Naive B cell (primary cell): Measurements from ENCODE around the gene CRAT. TPM values are rescaled to one million over a fixed set of nuclear protein-coding genes. Genes with fewer than 3 reads are reported as not detected.
"Not testable (repeated sequence)": the region's sequence is repeated elsewhere in the genome, so short reads cannot be mapped to it uniquely, and the experiment has no call there.

ENCODE experiments used
- ATAC-seq, 2 donors: fragments of 150-1000 bp; cut with Tn5 transposase; 2 replicates each; pipeline ENCODE4 v1.10.0; 2021; ENCODE audit warnings: low read depth in 2 of 2, mild to moderate bottlenecking in 2 of 2, moderate library complexity in 2 of 2
- DNase-seq: peaks from one replicate; pipeline ENCODE4 v3.0.0; 2022
- H3K27ac Mint-ChIP-seq, 6 donors: one replicate each; pipeline ENCODE4 v1.8.0; 2020 to 2022; ENCODE audit warnings: mild to moderate bottlenecking in 6 of 6, mixed read lengths in 6 of 6, moderate library complexity in 5 of 6, inconsistent platforms in 2 of 6
- H3K27me3 Mint-ChIP-seq, 3 donors: one replicate each; pipeline ENCODE4 v1.8.0; 2021 to 2022; ENCODE audit warnings: mixed read lengths in 3 of 3, mild to moderate bottlenecking in 1 of 3
- H3K36me3 Mint-ChIP-seq, 2 donors: one replicate each; pipeline ENCODE4 v1.8.0; 2020 to 2022; ENCODE audit warnings: mixed read lengths in 2 of 2, inconsistent platforms in 1 of 2, mild to moderate bottlenecking in 1 of 2
- H3K4me1 Mint-ChIP-seq, 3 donors: one replicate each; pipeline ENCODE4 v1.8.0; 2020 to 2022; ENCODE audit warnings: mixed read lengths in 3 of 3, inconsistent platforms in 1 of 3, mild to moderate bottlenecking in 1 of 3, moderate library complexity in 1 of 3
- H3K4me3 Mint-ChIP-seq, 8 donors: one replicate each; pipeline ENCODE4 v1.8.0; 2020 to 2022; ENCODE audit warnings: mild to moderate bottlenecking in 8 of 8, mixed read lengths in 8 of 8, moderate library complexity in 8 of 8, inconsistent platforms in 2 of 8
- H3K9me3 Mint-ChIP-seq, 7 donors: one replicate each; pipeline ENCODE4 v1.8.0; 2020 to 2022; ENCODE audit warnings: mixed read lengths in 7 of 7, mild to moderate bottlenecking in 5 of 7, inconsistent platforms in 2 of 7, moderate library complexity in 1 of 7
- polyA plus RNA-seq, 6 donors: library from polyadenylated mRNA; unstranded; fragments of 300-500 nt; fragmentation: Illumina TruSeq; gene quantifications; one replicate each; pipeline ENCODE4 v1.2.3, GENCODE V29; 2021; ENCODE audit warnings: low read depth in 6 of 6

Gene CRAT
- polyA plus RNA-seq, 6 donors from 2014 or later: 4.5 to 11.0 (median 7.5) TPM

DNA sequence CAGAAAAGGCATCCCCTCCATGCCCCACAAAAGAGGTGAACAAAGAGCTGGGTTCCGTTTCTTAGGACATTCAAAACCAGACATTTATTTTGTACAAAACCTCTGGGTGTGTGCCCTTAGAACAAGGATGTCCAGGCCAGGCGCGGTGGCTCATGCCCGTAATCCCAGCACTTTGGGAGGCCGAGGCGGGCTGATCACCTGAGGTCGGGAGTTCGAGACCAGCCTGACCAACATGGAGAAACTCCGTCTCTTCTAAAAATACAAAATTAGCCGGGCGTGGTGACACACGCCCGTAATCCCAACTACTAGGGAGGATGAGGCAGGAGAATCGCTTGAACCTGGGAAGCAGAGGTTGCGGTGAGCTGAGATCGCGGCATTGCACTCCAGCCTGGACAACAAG, 1.9 kb upstream of the CRAT start:
- not testable (repeated sequence) for DNase-seq, ATAC-seq, H3K36me3 Mint-ChIP-seq, H3K27me3 Mint-ChIP-seq, H3K9me3 Mint-ChIP-seq
- Mint-ChIP-seq H3K27ac (peak overlapping the region in 1 of 6 donors; percentile 88), H3K4me1 (peaks cover 11 to 37% (median 36%) of the 10 kb centered on the region in 3 donors), H3K4me3 (peak overlapping the region; percentile 87 to 98 (median 96))

DNA sequence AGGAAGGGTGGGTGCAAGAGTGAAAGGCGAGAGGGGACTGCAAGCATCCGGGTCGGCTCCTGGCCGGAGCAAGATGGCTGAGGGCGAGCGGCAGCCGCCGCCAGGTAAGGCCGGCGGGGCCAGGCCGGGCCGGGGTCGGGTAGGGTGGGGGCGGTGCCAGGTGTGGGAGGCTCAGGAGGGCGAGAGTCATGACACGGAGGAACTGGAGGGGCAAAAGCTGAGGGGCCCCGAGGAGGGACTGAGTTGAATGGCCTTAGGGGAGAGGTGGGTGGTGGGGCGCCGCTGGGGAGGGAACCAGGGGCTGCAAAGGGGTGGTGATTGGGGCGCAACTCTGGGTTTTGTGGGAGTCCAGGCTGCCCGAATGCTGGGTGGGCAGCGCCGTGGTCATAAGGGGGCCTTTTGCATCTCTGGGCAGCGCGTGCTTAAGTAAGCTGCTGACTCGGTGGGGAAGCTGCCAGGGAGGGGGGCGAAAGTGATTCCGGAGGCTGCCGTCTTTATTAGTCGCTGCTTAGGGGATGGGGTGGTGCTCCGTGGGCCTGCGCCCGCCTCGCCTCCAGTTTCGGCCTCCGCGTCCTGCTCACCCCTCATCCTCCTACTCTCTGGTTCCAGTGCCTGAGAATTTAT, 1.0 kb upstream of the CRAT start:
- Mint-ChIP-seq H3K4me1 (peaks cover 11 to 36% (median 35%) of the 10 kb centered on the region in 3 donors), H3K27ac (peak overlapping the region; percentile 58 to 97 (median 88)), H3K27me3 (no peaks in the 10 kb centered on the region), H3K4me3 (peak overlapping the region; percentile 87 to 98 (median 96)), H3K9me3 (no peaks in the 10 kb centered on the region), H3K36me3 (no peaks in the 10 kb centered on the region)
- peak; percentile 21 for DNase-seq
- ATAC-seq: peak; percentile 1 to 2

DNA sequence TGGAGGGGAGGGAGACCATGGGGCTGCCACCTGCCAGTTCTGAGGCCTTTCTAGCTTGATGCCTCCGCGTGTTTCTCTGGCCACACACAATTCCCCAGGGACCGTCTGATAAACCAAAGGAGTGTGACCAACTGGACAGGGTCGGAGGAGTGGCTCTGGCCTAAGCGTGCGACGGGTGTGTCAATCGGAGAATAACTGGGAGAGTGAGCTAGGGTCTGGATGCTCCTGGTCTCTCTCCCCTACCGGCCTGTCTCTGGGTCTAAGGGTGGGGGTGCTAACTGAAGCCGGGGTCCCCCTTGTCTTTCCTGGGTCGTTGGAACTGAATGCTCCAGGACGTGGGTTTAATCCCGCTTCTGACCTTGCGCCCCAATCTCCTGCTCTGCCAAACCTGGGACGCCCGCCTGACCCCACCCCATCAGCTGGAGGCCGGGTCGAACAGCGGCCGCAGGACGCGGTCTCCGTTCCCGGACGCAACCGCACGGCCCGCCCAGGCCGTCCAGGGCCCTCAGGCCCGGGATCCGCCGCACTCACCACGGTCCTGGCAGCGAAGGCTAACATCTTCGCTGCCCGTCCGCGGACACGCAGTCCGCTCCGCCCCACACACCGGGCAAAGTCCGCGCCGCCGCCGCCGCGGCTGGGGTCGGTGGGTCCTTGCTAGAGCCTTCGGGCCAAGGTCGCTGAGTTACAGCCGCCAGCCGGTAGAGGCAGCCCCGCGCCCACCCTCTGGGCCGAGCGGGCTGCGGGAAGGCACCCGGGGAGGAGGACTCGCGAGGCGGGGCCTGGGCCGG, 447 bp downstream of the CRAT start:
- no peak for ATAC-seq
- peak overlapping the region; percentile 29 to 97 (median 94) for H3K4me3 Mint-ChIP-seq
- H3K36me3 Mint-ChIP-seq: no peaks in the 10 kb centered on the region
- no peak for DNase-seq
- H3K27ac Mint-ChIP-seq: peak overlapping the region in 3 of 6 donors; percentile 44 to 88 (median 44)
- peaks cover 11 to 36% (median 32%) of the 10 kb centered on the region in 3 donors for H3K4me1 Mint-ChIP-seq
- no peaks in the 10 kb centered on the region for H3K27me3 Mint-ChIP-seq
- H3K9me3 Mint-ChIP-seq: no peaks in the 10 kb centered on the region

DNA sequence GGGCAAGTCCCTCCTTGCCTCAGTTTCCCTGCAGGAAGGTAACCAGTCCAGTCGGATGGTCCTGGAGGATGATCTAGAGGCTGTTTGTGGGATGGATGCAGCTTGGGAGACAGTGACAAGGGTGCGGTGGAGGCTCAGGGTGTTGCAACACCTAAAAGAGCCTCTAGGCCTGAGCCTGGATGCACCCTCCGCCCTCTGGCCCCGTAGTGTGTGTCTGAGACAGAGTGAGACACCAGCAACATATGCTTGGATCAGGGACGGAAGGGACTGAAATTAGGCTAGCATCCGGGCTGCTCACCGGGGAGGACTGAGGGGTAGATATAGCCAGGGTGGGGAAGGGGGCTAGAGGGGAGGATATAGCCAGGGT, 1.1 kb downstream of the CRAT start:
- ATAC-seq (no peak), DNase-seq (peak; percentile 11)
- Mint-ChIP-seq H3K27ac (peak overlapping the region in 1 of 6 donors; percentile 44), H3K9me3 (no peaks in the 10 kb centered on the region), H3K27me3 (no peaks in the 10 kb centered on the region), H3K4me1 (peaks cover 11 to 30% (median 26%) of the 10 kb centered on the region in 3 donors), H3K36me3 (no peaks in the 10 kb centered on the region), H3K4me3 (peak overlapping the region; percentile 72 to 97 (median 87))

DNA sequence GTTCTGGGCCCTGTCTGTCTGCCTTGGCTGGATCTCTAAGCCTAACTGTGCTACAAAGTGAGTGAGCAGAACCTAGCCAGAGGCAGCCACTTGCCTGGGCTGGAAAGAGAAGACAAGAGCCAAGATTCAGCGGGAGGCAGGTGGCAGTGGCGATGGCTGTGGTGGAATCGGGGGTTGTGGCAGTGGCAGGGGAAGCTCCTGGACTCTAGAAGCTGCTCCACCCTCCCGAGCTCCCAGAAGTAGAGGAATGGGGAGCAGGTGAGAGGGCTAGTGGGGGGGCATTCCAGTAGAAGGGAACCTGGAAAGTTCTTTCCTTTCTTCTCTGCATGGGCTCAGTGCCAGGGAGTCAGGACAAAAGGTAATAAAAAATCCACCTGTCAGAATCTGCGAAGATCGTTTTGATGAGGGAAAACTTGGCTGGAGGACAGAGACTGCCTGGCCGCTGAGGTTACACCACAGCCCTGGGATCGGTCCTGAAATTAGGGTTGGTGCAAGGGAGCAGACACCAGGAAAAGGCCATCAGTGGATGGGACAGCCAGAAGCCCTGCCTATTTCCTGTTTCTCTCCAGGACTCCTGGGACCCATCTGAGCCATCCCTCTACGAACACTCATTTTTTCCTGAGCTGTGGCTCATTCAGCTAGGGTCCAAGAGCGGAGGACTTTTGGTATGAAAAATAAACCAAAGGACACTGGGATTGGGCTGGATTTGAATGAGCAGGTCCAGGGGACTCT, 1.6 kb downstream of the CRAT start:
- peak overlapping the region in 1 of 6 donors; percentile 86 for H3K27ac Mint-ChIP-seq

DNA sequence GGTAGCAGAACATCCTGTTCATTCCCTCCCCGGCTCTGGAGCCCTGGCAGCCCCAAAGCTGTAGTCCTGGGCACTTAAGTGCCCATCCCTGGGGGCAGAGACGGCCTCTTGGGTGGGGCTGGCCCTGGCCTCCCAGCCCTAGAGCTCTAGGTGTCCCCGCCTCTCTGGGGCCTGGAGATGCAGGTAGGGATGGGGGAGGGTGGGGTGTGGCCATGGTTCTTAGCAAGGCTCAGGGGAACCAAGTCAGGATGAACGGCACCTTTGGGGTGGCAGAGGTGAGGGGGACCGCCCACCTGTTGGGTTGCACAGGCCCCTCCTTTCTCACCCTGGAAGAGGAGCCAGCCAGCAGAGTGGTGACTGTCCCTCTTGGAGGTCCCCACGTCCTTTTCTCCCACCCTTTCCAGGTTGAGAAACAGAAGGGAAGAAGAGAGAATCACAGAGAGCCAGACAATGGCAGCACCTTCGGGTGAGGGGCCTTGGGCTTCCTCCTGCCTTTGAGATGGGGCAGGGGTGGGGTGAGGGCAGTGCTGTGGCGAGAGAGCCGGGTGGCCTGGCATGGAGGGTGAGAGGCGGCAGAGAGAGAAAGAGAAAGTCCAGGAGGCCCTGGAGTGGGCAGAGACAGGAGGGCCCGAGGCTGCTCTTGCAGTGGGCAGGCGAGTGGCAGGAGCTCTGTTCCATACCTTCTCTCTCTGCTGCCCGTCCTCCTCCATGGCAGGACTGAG, 2.3 kb downstream of the CRAT start:
- peak overlapping the region in 3 of 8 donors; percentile 79 to 97 (median 87) for H3K4me3 Mint-ChIP-seq
- no peaks in the 10 kb centered on the region for H3K27me3 Mint-ChIP-seq
- no peak overlapping the region for H3K27ac Mint-ChIP-seq
- H3K36me3 Mint-ChIP-seq: no peaks in the 10 kb centered on the region
- peaks cover 0 to 2% (median 0%) of the 10 kb centered on the region in 7 donors for H3K9me3 Mint-ChIP-seq
- peaks cover 11 to 24% (median 16%) of the 10 kb centered on the region in 3 donors for H3K4me1 Mint-ChIP-seq
- ATAC-seq (no peak), DNase-seq (no peak)

More for the DNA sequence above, 1.6 kb downstream of the CRAT start:
- Mint-ChIP-seq H3K4me3 (peak overlapping the region; percentile 51 to 97 (median 87)), H3K9me3 (no peaks in the 10 kb centered on the region), H3K4me1 (peaks cover 11 to 27% (median 23%) of the 10 kb centered on the region in 3 donors), H3K36me3 (no peaks in the 10 kb centered on the region), H3K27me3 (no peaks in the 10 kb centered on the region)
- DNase-seq (no peak), ATAC-seq (no peak)

DNA sequence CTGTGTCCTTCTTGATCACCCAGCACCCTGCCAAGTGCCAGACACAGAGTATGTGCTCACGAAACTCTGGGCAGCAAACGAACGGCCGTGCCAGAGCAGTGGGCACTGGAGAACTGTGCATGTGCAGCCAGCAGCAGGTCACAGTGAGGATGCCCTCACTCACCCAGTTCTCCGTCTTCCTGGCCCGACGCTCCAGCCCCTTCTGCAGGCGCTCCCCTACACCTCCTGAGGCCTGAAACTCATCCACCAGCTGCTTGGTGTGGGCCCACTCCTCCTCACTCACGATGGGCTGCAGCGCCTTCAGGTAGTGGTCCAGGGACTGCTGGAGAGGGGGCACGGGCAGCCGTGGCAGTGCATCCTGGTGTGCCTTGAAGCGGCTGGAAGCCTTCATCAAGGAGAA, 2.9 kb downstream of the CRAT start:
- H3K4me3 Mint-ChIP-seq: peak overlapping the region in 1 of 8 donors; percentile 45
- ATAC-seq: no peak
- H3K4me1 Mint-ChIP-seq: peaks cover 11 to 24% (median 16%) of the 10 kb centered on the region in 3 donors
- no peak for DNase-seq
- no peaks in the 10 kb centered on the region for H3K36me3 Mint-ChIP-seq
- peaks cover 0 to 2% (median 0%) of the 10 kb centered on the region in 7 donors for H3K9me3 Mint-ChIP-seq
- no peak overlapping the region for H3K27ac Mint-ChIP-seq
- no peaks in the 10 kb centered on the region for H3K27me3 Mint-ChIP-seq

DNA sequence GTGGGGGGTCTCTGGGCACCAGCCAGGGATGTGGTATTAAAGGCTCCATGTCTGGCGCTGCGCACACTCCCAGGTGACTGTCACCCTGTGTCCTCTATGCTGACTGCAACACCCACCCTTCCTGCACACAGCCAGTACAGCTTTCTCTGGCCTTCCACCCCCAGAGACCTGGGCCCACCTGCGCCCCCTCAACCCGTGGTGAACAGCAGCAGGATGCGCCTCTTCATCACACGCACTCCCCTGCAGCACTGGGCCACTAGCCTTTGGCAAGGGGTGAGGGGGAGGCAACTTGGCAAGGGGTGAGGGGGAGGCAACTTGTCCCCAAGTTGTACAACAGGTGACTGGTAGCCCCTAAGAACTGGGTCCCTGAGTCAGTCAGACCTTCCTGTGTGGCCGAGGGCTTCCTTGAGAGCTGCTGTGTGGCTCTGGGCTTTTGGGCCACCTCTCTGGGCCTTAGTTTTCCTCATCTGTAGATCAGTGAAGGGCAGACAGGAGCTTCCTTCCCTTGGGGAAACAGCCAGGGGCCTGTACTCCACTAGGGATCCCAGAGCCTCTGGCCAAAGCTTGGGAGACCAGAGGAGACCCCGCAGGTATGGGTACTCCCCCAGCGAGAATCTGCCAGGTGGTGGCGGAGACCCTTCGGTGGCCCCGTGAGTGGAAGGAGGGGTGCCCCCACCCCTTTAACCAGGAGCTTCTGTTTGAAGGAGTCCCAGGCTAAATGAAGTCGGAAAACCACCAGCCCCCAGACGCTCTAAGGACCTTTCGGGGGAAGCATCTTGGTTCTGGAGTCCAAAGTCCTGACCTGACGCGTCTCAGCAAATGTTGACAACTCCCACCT, 4.5 kb downstream of the CRAT start:
- peak overlapping the region in 1 of 6 donors; percentile 89 for H3K27ac Mint-ChIP-seq

DNA sequence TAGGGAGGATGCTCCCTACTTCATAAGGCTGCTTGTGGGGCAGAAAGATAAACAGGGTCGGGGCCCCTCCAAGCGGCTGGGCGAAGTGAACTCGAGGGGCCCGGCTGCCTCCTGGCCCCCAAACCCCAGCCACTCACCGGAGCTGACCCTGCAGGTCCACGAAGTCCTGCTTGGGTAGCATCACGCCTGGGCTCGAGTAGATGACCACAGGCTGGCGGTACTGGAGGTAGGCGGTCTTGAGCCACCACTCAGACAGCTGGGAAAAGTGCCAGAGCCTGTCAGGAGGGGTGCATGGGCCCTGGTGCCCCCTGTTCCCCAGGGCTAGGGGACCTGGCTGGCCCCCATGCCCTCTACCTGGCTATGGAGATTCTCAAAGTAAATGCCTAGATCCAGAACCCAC, 6.5 kb downstream of the CRAT start:
- Mint-ChIP-seq H3K9me3 (peaks cover 0 to 2% (median 0%) of the 10 kb centered on the region in 7 donors), H3K27me3 (no peaks in the 10 kb centered on the region), H3K27ac (no peak overlapping the region), H3K4me1 (peaks cover 0 to 7% (median 0%) of the 10 kb centered on the region in 3 donors), H3K4me3 (no peak overlapping the region), H3K36me3 (no peaks in the 10 kb centered on the region)
- no peak for DNase-seq
- no peak for ATAC-seq

More for the DNA sequence above, 4.5 kb downstream of the CRAT start:
- peak overlapping the region in 1 of 8 donors; percentile 22 for H3K4me3 Mint-ChIP-seq
- H3K9me3 Mint-ChIP-seq: peaks cover 0 to 2% (median 0%) of the 10 kb centered on the region in 7 donors
- peaks cover 7 to 16% (median 7%) of the 10 kb centered on the region in 3 donors for H3K4me1 Mint-ChIP-seq
- ATAC-seq (no peak), DNase-seq (no peak)
- no peaks in the 10 kb centered on the region for H3K27me3 Mint-ChIP-seq
- no peaks in the 10 kb centered on the region for H3K36me3 Mint-ChIP-seq

DNA sequence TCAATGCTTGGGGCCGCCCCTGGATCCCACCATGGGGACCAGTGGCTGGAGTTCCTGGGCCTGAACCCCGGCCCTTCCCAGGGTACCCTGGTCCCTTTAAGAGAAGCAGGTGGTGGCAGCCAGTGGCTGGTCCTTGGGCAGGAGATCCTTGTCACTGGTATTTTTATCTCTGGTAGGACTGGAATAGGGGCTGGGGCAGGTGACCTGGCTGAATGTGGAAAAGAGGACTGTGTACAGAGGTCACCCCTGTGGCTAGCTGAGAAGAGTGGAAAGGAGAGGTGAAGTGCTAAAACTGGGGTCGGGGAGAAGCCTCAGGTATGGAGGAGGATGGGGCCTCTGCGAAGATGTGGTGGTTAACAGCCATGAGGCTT, 7.0 kb downstream of the CRAT start:
- H3K9me3 Mint-ChIP-seq: peaks cover 0 to 2% (median 0%) of the 10 kb centered on the region in 7 donors
- no peaks in the 10 kb centered on the region for H3K27me3 Mint-ChIP-seq
- DNase-seq (no peak), ATAC-seq (no peak)
- no peak overlapping the region for H3K4me3 Mint-ChIP-seq
- H3K4me1 Mint-ChIP-seq: peaks cover 0 to 2% (median 0%) of the 10 kb centered on the region in 3 donors
- H3K27ac Mint-ChIP-seq: no peak overlapping the region
- no peaks in the 10 kb centered on the region for H3K36me3 Mint-ChIP-seq

DNA sequence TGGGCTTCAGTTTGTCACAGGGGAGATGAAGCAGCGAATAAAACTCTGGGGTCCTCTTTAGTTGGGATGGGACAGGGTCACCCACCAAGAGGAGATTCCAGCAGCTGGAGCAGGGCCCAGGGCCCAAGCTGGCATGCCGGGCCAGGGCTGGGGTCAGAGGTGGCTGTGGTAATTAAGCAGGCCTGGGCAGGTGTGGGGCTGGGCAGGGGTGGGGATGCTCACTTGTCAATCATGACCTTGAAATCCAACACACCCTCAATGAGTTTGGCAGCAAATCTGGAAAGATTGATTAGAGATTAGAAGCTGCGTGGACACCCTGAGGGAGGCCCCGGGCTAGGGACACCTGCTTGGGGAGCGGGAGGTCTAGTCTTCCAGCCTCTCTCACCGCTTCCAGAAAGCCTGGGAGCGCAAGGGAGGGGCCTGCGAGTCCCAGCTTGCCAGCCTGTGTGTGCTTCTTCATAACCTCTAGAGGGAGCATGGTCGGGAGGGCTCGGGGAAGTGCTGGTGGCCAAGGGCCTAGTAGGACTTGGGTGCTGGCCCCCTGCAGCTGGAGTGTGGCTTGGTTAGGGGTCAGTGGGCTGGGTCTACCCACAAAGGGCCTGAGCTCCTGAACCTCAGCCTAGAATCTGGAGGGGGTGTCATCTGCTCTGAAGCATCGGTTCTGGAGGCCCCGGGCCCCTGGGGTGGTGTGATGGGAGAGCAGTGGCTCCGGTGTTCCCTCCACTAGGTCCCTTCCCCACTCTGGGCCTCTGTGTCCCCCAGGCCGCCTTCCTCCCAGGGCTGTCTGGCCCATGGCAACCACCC, 7.6 kb downstream of the CRAT start:
- DNase-seq (no peak), ATAC-seq (peak in 1 of 2 donors; percentile 37)
- Mint-ChIP-seq H3K36me3 (no peaks in the 10 kb centered on the region), H3K27ac (no peak overlapping the region), H3K4me3 (no peak overlapping the region), H3K9me3 (peaks cover 0 to 2% (median 0%) of the 10 kb centered on the region in 7 donors), H3K4me1 (no peaks in the 10 kb centered on the region), H3K27me3 (no peaks in the 10 kb centered on the region)
